T-helper 1 cell (primary cell): ENCODE data around the gene TBX6.
A peak's percentile ranks its signal among the peaks of the same experiment; 100 is the strongest.
"Not testable (repeated sequence)": the region's sequence is repeated elsewhere in the genome, so short reads cannot be mapped to it uniquely, and the experiment has no call there.

Experiments used
- DNase-seq, 5 donors: peaks; one replicate each; pipeline ENCODE4 v3.0.0-alpha.2; 2012 to 2020

Gene TBX6

GRCh38 chr16:30065102-30065942 lies 26.4 kb downstream of the TBX6 start, which contains the start of gene ALDOA:
TSS of gene ALDOA (plus strand) at chr16:30065760. CDS start at chr16:30066898, 1,138 bp downstream.
- DNase-seq: peak; percentile 90 to 98 (median 92)

GRCh38 chr16:30064729-30065101 lies 27.0 kb downstream of the TBX6 start:
- DNase-seq: no peak

- DNase-seq: peak in 4 of 5 donors; percentile 48 to 77 (median 56)
Observed at GRCh38 chr16:30063893-30064728, 27.6 kb downstream of the TBX6 start.

GRCh38 chr16:30063278-30063892 lies 28.3 kb downstream of the TBX6 start:
- DNase-seq: no peak

GRCh38 chr16:30060836-30061554 lies 30.7 kb downstream of the TBX6 start:
- no peak for DNase-seq

GRCh38 chr16:30060346-30060745 lies 31.4 kb downstream of the TBX6 start:
- no peak for DNase-seq

- peak in 3 of 5 donors; percentile 29 to 60 (median 48) for DNase-seq
Observed at GRCh38 chr16:30054959-30055553, 36.7 kb downstream of the TBX6 start.

GRCh38 chr16:30054451-30054850 lies 37.3 kb downstream of the TBX6 start:
- DNase-seq: no peak

GRCh38 chr16:30053376-30054015 lies 38.2 kb downstream of the TBX6 start:
- DNase-seq: no peak

- peak; percentile 67 to 92 (median 79) for DNase-seq
Observed at GRCh38 chr16:30052671-30053372, 38.9 kb downstream of the TBX6 start.

GRCh38 chr16:30051518-30051917 lies 40.2 kb downstream of the TBX6 start:
- DNase-seq: no peak

- DNase-seq: no peak
Observed at GRCh38 chr16:30049871-30050270, 41.9 kb downstream of the TBX6 start.

GRCh38 chr16:30046588-30046987 lies 45.1 kb downstream of the TBX6 start:
- DNase-seq: no peak

- no peak for DNase-seq
Observed at GRCh38 chr16:30046178-30046577, 45.5 kb downstream of the TBX6 start.

- DNase-seq: no peak
Observed at GRCh38 chr16:30041841-30042240, 49.9 kb downstream of the TBX6 start.

- not testable (repeated sequence) for DNase-seq
Observed at GRCh38 chr16:30040690-30041089, 51.0 kb downstream of the TBX6 start.

- no peak for DNase-seq
Observed at GRCh38 chr16:30040221-30040620, 51.5 kb downstream of the TBX6 start.
